H54 (cell line): ENCODE measurements around the gene TMEM143.

Source experiments
- DNase-seq: peaks from one replicate; pipeline ENCODE4 v3.0.0; 2011; ENCODE audit warnings: low spot score, mixed read lengths; ENCODE audit not compliant: insufficient read length
- FAIRE-seq: peaks from 3 replicates; lab custom pipeline; 2011; peaks lifted over from hg19 to GRCh38; lab: Jason Lieb, UNC
- POLR2A ChIP-seq: IDR thresholded peaks from 2 replicates; pipeline ENCODE4 v1.6.1; 2011; ENCODE audit warnings: low read depth, mild to moderate bottlenecking, low read length

TMEM143 gene

GRCh38 chr19:48355365-48355954 is 8.3 kb downstream of the TMEM143 start:
- DNase-seq (no peak), FAIRE-seq (no peak)
- TF ChIP-seq POLR2A: no peak

GRCh38 chr19:48354332-48354992 is 9.3 kb downstream of the TMEM143 start:
- TF ChIP-seq POLR2A: no peak
- no peak for FAIRE-seq
- no peak for DNase-seq

GRCh38 chr19:48353677-48354076 is 10.1 kb downstream of the TMEM143 start:
- FAIRE-seq: no peak
- no peak for TF ChIP-seq POLR2A

GRCh38 chr19:48351341-48351752 is 12.4 kb downstream of the TMEM143 start:
- no peak for FAIRE-seq
- TF ChIP-seq POLR2A: no peak
- DNase-seq: peak; percentile 42

More at GRCh38 chr19:48353677-48354076, 10.1 kb downstream of the TMEM143 start:
- no peak for DNase-seq

GRCh38 chr19:48350856-48351255 is 12.9 kb downstream of the TMEM143 start:
- DNase-seq (no peak), FAIRE-seq (no peak)
- no peak for TF ChIP-seq POLR2A

- no peak for DNase-seq
- no peak for FAIRE-seq
- TF ChIP-seq POLR2A: no peak
Measured at GRCh38 chr19:48348737-48349136, 15.0 kb downstream of the TMEM143 start.

GRCh38 chr19:48348045-48348444 is 15.7 kb downstream of the TMEM143 start:
- FAIRE-seq: no peak

GRCh38 chr19:48346191-48346590 is 17.5 kb downstream of the TMEM143 start:
- no peak for FAIRE-seq
- TF ChIP-seq POLR2A: no peak
- DNase-seq: no peak

More at GRCh38 chr19:48348045-48348444, 15.7 kb downstream of the TMEM143 start:
- no peak for TF ChIP-seq POLR2A
- no peak for DNase-seq

- TF ChIP-seq POLR2A: no peak
- FAIRE-seq: no peak
- no peak for DNase-seq
Measured at GRCh38 chr19:48344892-48345291, 18.8 kb downstream of the TMEM143 start.

- DNase-seq: no peak
- no peak for FAIRE-seq
- no peak for TF ChIP-seq POLR2A
Measured at GRCh38 chr19:48342841-48343540, 20.7 kb downstream of the TMEM143 start.

GRCh38 chr19:48342414-48342738 is 21.4 kb downstream of the TMEM143 start:
- FAIRE-seq (no peak), DNase-seq (no peak)
- TF ChIP-seq POLR2A: no peak

- TF ChIP-seq POLR2A: no peak
- DNase-seq (no peak), FAIRE-seq (no peak)
Measured at GRCh38 chr19:48341515-48342413, 22.0 kb downstream of the TMEM143 start.

GRCh38 chr19:48340995-48341394 is 22.7 kb downstream of the TMEM143 start:
- DNase-seq (no peak), FAIRE-seq (peak; percentile 48)
- TF ChIP-seq POLR2A: no peak
